Left renal pelvis (tissue), 4 donors: ENCODE data around the gene WDR33. TPM values are rescaled to one million over a fixed set of nuclear protein-coding genes. Genes with fewer than 3 reads are reported as not detected.

ENCODE experiments used
- DNase-seq, 4 donors: peaks; one replicate each; pipeline ENCODE4 v3.0.0-alpha.2; 2013; ENCODE audit warnings: low read depth in 4 of 4, low spot score in 3 of 4
- polyA plus RNA-seq, 4 donors: library from polyadenylated mRNA; unstranded; fragments of 120-200 nt; gene quantifications; one replicate each; pipeline ENCODE4 v1.2.1, GENCODE V29; 2013; ENCODE audit not compliant: insufficient read length in 4 of 4

WDR33 gene
- polyA plus RNA-seq, 4 donors = 50.0 to 70.9 (median 58.5) TPM

GRCh38 chr2:127676906-127677305 is 134.1 kb downstream of the WDR33 start:
- DNase-seq = no peak

- DNase-seq = no peak
These were observed 135.4 kb downstream of the WDR33 start, which contains the start of gene LIMS2 for GRCh38 chr2:127675331-127676261. Gene LIMS2 (minus strand): TSS chr2:127675530. CDS start chr2:127675024, 506 bp downstream.

- no peak for DNase-seq
These were observed 136.4 kb downstream of the WDR33 start for GRCh38 chr2:127674241-127675209.

GRCh38 chr2:127673291-127674069 is 137.5 kb downstream of the WDR33 start:
- no peak for DNase-seq

- no peak for DNase-seq
These were observed 138.4 kb downstream of the WDR33 start for GRCh38 chr2:127672341-127673224.

GRCh38 chr2:127671557-127672302 is 139.2 kb downstream of the WDR33 start:
- DNase-seq = no peak

- DNase-seq = no peak
These were observed 140.0 kb downstream of the WDR33 start for GRCh38 chr2:127670957-127671290.

- no peak for DNase-seq
These were observed 140.7 kb downstream of the WDR33 start for GRCh38 chr2:127670055-127670956.

- no peak for DNase-seq
These were observed 141.9 kb downstream of the WDR33 start for GRCh38 chr2:127669056-127669455.

GRCh38 chr2:127665267-127665893 is 145.6 kb downstream of the WDR33 start:
- no peak for DNase-seq

GRCh38 chr2:127664895-127665225 is 146.1 kb downstream of the WDR33 start:
- no peak for DNase-seq

GRCh38 chr2:127664065-127664894 is 146.7 kb downstream of the WDR33 start:
- DNase-seq = no peak

- DNase-seq = no peak
These were observed 147.4 kb downstream of the WDR33 start for GRCh38 chr2:127663566-127664064.

- DNase-seq = no peak
These were observed 147.9 kb downstream of the WDR33 start for GRCh38 chr2:127662937-127663565.

GRCh38 chr2:127661949-127662510 is 148.9 kb downstream of the WDR33 start:
- DNase-seq = no peak
